PFSK-1 (cell line): ENCODE data around the gene C8G.

Source experiments
- FOXP2 ChIP-seq: optimal IDR thresholded peaks from 2 replicates; pipeline ENCODE3; 2011; ENCODE audit warnings: borderline replicate concordance, control low read depth, inconsistent platforms; ENCODE audit not compliant: insufficient read depth; ENCODE audit errors: extremely low read length, extremely low read depth
- POLR2AphosphoS5 ChIP-seq: IDR thresholded peaks from 2 replicates; pipeline ENCODE4 v1.6.1; 2012; ENCODE audit warnings: low read depth, mild to moderate bottlenecking, control low read depth, low read length, moderate library complexity
- REST ChIP-seq, 2 experiments: IDR thresholded peaks; 2 replicates each; pipeline versions ENCODE4 v1.6.1 to v1.8.0; 2011 to 2012; ENCODE audit warnings: low read depth in 2 of 2, low read length in 2 of 2, control low read depth in 1 of 2, inconsistent platforms in 1 of 2, mild to moderate bottlenecking in 1 of 2, moderate library complexity in 1 of 2; ENCODE audit not compliant: insufficient read depth in 1 of 2
- SIN3A ChIP-seq: IDR thresholded peaks from 2 replicates; pipeline ENCODE4 v1.6.1; 2012; ENCODE audit warnings: mild to moderate bottlenecking, low read length, moderate library complexity, borderline replicate concordance; ENCODE audit not compliant: insufficient read depth
- TAF1 ChIP-seq: IDR thresholded peaks from 2 replicates; pipeline ENCODE4 v1.6.1; 2012; ENCODE audit warnings: low read length, control low read depth, borderline replicate concordance; ENCODE audit not compliant: insufficient read depth

- TF ChIP-seq TAF1 (no peak), POLR2AphosphoS5 (no peak), SIN3A (no peak), REST (IDR thresholded peaks at IDR 0.05; ENCODE audit: insufficient read depth in 1 of 2, low read depth in 2 of 2, low read length in 2 of 2) (no peak), FOXP2 (no peak)
Observed at GRCh38 chr9:136896027-136896426, 49.0 kb upstream of the C8G start.
